ENCODE results near the gene GMDS. TPM values are rescaled to one million over a fixed set of nuclear protein-coding genes. Genes with fewer than 3 reads are reported as not detected.

Gene GMDS
- total and polyA plus RNA-seq, 2 of the 4 experiments (the other 2 are of a cell fraction): 7.3 to 21.9 TPM

GRCh38 chr6:1640476-1640875, 604.9 kb downstream of the GMDS start:
- Histone ChIP-seq H4K8ac (ENCODE audit: low read depth in 2 of 2, low read length in 2 of 2) (no peak overlapping the region), H2BK5ac (ENCODE audit: low read depth, low read length, poor library complexity, severe bottlenecking) (no peak overlapping the region), H3K23ac (ENCODE audit: low read depth, low read length) (no peak overlapping the region), H3K27ac (ENCODE audit: insufficient read depth, low read length) (no peak overlapping the region), H4K5ac (ENCODE audit: low read depth, low read length) (no peak overlapping the region), H3K4me2 (ENCODE audit: low read depth, low read length) (no peak overlapping the region), H3K36me3 (ENCODE audit: control insufficient read depth, insufficient read depth, low read length) (no peaks in the 10 kb centered on the region), H2BK120ac (ENCODE audit: low read depth, low read length) (no peak overlapping the region), H3K18ac (ENCODE audit: low read depth, low read length) (no peak overlapping the region), H2BK20ac (ENCODE audit: low read depth, low read length) (no peak overlapping the region), H3K9me1 (ENCODE audit: insufficient read depth, low read length) (no peaks in the 10 kb centered on the region; the same call in 1 of the 2 replicates), H3K14ac (replicated peaks; ENCODE audit: low read depth, low read length) (no peak overlapping the region), H4K20me1 (ENCODE audit: insufficient read depth, low read length) (no peaks in the 10 kb centered on the region), H3K27me3 (ENCODE audit: control insufficient read depth, insufficient read depth, low read length) (no peaks in the 10 kb centered on the region), H3K9ac (ENCODE audit: low read depth, low read length) (no peak overlapping the region), H2BK15ac (ENCODE audit: low read depth, low read length) (no peak overlapping the region), H3K4ac (ENCODE audit: low read depth, low read length) (no peak overlapping the region), H2AK9ac (replicated peaks; ENCODE audit: low read depth, low read length, poor library complexity) (no peak overlapping the region), H4K91ac (ENCODE audit: insufficient read depth, low read depth, low read length) (no peak overlapping the region), H3K4me3 (ENCODE audit: insufficient read depth, low read depth, low read length) (no peak overlapping the region), H3K79me1 (ENCODE audit: low read depth in 1 of 2, low read length in 2 of 2) (no peaks in the 10 kb centered on the region), H3K56ac (ENCODE audit: extremely low read depth, insufficient read depth, low read length) (no peak overlapping the region), H3K4me1 (ENCODE audit: control insufficient read depth, insufficient read depth, low read length) (peaks cover 8% of the 10 kb centered on the region; the same call in 1 of the 2 replicates), H2AK5ac (ENCODE audit: low read depth, low read length) (no peak overlapping the region), H2AFZ (replicated peaks; ENCODE audit: low read length, poor library complexity) (no peak overlapping the region), H3K9me3 (ENCODE audit: control insufficient read depth, insufficient read depth, low read length) (no peaks in the 10 kb centered on the region)
- intact Hi-C loops (cut with micrococcal nuclease) (no loop called here), in situ Hi-C loops (cut with MboI; ENCODE audit: low sequenced_read_pairs) (no loop called here), dilution Hi-C loops (cut with HindIII; ENCODE audit: low sequenced_read_pairs, unreplicated experiment) (no loop called here)
- CTCF ChIA-PET: no interaction called here
- WGBS, 2 experiments (ENCODE audit: extremely low coverage in 2 of 2, insufficient read length in 1 of 2): 90% methylated on average over 2 of the region's 8 CpGs; no CpG with 5 or more reads in 1 of the 2 experiments
- no peak for TF ChIP-seq MAZ (IDR thresholded peaks at IDR 0.05; ENCODE audit: borderline replicate concordance, low read depth, low read length)
- TF ChIP-seq RCOR1 (IDR thresholded peaks at IDR 0.05; ENCODE audit: insufficient replicate concordance, low read length): no peak
- TF ChIP-seq RFX5 (IDR thresholded peaks at IDR 0.05; ENCODE audit: low read depth, low read length): no peak
- no peak for TF ChIP-seq NFE2L2 (IDR thresholded peaks at IDR 0.05; ENCODE audit: low read depth, low read length)
- no peak for TF ChIP-seq ELK1 (IDR thresholded peaks at IDR 0.05; ENCODE audit: borderline replicate concordance, low read depth, low read length)
- no peak for TF ChIP-seq CEBPB (IDR thresholded peaks at IDR 0.05; ENCODE audit: low read depth, low read length)
- TF ChIP-seq BHLHE40 (IDR thresholded peaks at IDR 0.05; ENCODE audit: low read depth, low read length): no peak
- TF ChIP-seq, protein P1, sequence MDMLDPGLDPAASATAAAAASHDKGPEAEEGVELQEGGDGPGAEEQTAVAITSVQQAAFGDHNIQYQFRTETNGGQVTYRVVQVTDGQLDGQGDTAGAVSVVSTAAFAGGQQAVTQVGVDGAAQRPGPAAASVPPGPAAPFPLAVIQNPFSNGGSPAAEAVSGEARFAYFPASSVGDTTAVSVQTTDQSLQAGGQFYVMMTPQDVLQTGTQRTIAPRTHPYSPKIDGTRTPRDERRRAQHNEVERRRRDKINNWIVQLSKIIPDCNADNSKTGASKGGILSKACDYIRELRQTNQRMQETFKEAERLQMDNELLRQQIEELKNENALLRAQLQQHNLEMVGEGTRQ (IDR thresholded peaks at IDR 0.05; ENCODE audit: low read depth, low read length): no peak
- TF ChIP-seq SMC3 (IDR thresholded peaks at IDR 0.05; ENCODE audit: low read depth, low read length): no peak
- no peak for TF ChIP-seq MXI1 (IDR thresholded peaks at IDR 0.05; ENCODE audit: borderline replicate concordance, low read depth, low read length)
- TF ChIP-seq RAD21 (IDR thresholded peaks at IDR 0.05; ENCODE audit: low read length): no peak
- TF ChIP-seq CHD1 (IDR thresholded peaks at IDR 0.05; ENCODE audit: low read depth, low read length): no peak
- no peak for TF ChIP-seq FOS (IDR thresholded peaks at IDR 0.05; ENCODE audit: low read depth, low read length)
- TF ChIP-seq, protein P2, sequence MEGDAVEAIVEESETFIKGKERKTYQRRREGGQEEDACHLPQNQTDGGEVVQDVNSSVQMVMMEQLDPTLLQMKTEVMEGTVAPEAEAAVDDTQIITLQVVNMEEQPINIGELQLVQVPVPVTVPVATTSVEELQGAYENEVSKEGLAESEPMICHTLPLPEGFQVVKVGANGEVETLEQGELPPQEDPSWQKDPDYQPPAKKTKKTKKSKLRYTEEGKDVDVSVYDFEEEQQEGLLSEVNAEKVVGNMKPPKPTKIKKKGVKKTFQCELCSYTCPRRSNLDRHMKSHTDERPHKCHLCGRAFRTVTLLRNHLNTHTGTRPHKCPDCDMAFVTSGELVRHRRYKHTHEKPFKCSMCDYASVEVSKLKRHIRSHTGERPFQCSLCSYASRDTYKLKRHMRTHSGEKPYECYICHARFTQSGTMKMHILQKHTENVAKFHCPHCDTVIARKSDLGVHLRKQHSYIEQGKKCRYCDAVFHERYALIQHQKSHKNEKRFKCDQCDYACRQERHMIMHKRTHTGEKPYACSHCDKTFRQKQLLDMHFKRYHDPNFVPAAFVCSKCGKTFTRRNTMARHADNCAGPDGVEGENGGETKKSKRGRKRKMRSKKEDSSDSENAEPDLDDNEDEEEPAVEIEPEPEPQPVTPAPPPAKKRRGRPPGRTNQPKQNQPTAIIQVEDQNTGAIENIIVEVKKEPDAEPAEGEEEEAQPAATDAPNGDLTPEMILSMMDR (conservative IDR thresholded peaks at IDR 0.05; ENCODE audit: low read depth, low read length): no peak
- TF ChIP-seq MAFK (IDR thresholded peaks at IDR 0.05; ENCODE audit: low read depth, low read length): no peak
- TF ChIP-seq POLR2A (IDR thresholded peaks at IDR 0.05; ENCODE audit: low read depth, low read length): no peak
- no TSS peak for BruUV-seq (replicated peaks)
- DNase-seq (no peak), ATAC-seq (ENCODE audit: low read depth) (no peak)
- POLR2A ChIA-PET (ENCODE audit: unreplicated experiment): no interaction called here
